CD4-positive, alpha-beta memory T cell (primary cell): Measurements from ENCODE around the gene SPPL2C. TPM values are rescaled to one million over a fixed set of nuclear protein-coding genes. Genes with fewer than 3 reads are reported as not detected.

Experiments used
- polyA plus RNA-seq, 2 donors: library from polyadenylated mRNA; unstranded; fragments of 300-500 nt; fragmentation: Illumina TruSeq; gene quantifications; one replicate each; pipeline ENCODE4 v1.2.3, GENCODE V29; 2021
- total RNA-seq, 2 experiments: library from RNA; stranded (reverse); gene quantifications; one replicate each; pipeline ENCODE4 v1.2.3, GENCODE V29; 2021

The SPPL2C gene
- total and polyA plus RNA-seq, 4 experiments from 2014 or later: not detected

Other genes with a start within 250 kb of the SPPL2C start
- gene CRHR1, start 60.6 kb upstream of the SPPL2C start, total RNA-seq: not detected
- gene CRHR1, start 60.6 kb upstream of the SPPL2C start, polyA plus RNA-seq: not detected
- 1 to 10 TPM; 1.9 to 2.1 TPM for gene MAPT, start 49.7 kb downstream of the SPPL2C start, total RNA-seq
- gene MAPT, start 49.7 kb downstream of the SPPL2C start, polyA plus RNA-seq: under 1 TPM; 0.22 to 0.39 TPM
- gene STH, start 154.4 kb downstream of the SPPL2C start, total RNA-seq: not detected
- gene STH, start 154.4 kb downstream of the SPPL2C start, polyA plus RNA-seq: not detected